Activated CD4-positive, CD25-positive, alpha-beta regulatory T cell treated with anti-CD3 and anti-CD28 coated beads, Interleukin-2, amount 50 U/mL, for 72 hours (primary cell): ENCODE data around the gene EIF5AL1.
"Not testable (repeated sequence)": the region's sequence is repeated elsewhere in the genome, so short reads cannot be mapped to it uniquely, and the experiment has no call there.

Experiments used
- DNase-seq: peaks from one replicate; pipeline ENCODE4 v3.0.0; 2021

The EIF5AL1 gene

DNA sequence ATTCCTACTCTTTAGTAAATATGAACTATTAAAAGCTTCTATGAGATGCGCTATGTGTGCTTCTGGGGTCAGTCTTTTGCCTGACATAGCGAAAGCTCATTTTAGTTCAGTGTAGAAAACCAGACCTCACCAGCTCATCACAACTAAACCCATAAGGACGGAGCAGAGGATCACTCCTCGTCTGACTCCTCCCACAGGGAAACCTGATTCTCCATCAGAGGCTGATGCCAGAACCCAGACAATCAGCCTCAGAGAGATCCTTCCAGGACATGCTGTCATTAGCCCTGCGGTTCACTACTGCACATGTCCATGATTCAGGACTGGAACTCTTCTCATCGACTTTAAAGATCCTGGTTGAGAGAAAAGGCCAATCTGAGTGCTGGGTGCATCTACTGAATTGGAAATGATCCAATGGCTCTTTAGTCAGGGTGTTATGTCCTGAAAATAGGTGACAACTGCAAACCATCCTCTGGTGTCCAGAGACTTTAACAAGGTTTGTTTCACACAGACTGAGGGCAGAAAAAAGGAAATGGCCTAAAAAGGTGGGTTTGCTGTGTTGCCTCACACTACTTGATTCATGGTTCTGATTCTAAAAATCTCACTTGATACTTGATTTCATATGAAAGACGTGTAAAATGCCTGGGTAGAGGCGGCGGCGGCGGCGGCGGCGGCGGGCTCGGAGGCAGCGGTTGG lies at the start of gene EIF5AL1:
Gene EIF5AL1 (plus strand): TSS at position 643 of the 693 bp plus-strand sequence. CDS start 117 bp downstream, outside the sequence.
- DNase-seq: not testable (repeated sequence)

DNA sequence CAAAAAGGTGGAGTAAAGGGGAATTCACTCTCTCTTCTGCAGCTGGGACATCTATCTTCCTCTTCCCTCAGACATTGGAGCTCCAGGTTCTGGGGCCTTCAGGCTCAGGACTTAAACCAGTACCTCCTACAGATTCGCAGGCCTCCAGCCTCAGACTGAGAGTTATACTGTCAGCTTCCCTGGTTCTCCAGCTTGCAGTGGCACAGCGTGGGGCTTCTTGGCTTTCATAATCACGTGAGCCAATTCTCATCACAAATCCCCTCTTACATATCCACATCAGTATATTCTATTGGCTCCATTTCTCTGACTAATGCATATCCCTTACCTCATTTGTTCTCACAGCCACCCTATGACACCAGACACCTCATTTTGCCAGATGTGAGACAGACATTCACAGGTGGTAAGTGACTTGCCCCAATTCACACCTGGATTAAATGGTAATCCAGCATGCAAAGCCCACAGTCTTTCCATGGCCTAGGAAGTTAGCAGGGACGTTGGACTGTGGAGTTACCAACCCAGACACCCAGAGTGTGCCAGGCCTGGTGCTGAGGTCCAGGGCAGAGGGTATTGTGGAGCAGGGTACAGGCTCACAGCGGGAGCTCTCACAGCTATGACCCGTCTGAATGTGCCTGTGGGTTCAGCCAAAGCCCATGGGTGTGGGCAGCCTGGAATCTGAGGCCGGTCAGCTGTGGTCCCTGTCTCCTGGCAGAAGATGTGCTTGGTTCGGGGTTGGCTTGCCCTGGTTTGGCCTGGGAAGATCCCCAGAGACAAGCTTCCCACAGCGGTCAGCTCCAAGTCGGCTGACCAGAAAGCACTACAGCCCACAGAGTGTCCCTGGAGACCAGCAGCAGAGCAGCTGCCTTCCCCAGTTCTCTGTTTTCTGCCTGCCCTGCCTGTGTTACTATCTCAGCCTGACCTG lies 48.5 kb upstream of the EIF5AL1 start:
- DNase-seq: no peak

DNA sequence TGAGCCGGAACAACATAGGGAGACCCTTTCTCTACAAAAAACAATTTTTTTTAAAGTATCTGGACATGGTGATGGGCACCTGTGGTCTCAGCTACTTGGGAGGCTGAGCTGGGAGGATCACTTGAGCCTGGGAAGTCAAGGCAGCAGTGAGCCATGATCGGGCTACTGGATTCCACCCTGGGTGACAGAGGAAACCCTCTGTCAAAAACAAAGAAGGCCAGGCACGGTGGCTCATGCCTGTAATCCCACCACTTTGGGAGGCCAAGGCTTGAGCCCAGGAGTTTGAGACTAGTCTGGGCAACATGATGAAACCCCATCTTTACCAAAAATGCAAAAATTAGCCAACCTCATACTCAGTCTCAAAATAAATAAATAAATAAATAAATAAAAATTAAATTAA lies 47.0 kb upstream of the EIF5AL1 start:
- no peak for DNase-seq

DNA sequence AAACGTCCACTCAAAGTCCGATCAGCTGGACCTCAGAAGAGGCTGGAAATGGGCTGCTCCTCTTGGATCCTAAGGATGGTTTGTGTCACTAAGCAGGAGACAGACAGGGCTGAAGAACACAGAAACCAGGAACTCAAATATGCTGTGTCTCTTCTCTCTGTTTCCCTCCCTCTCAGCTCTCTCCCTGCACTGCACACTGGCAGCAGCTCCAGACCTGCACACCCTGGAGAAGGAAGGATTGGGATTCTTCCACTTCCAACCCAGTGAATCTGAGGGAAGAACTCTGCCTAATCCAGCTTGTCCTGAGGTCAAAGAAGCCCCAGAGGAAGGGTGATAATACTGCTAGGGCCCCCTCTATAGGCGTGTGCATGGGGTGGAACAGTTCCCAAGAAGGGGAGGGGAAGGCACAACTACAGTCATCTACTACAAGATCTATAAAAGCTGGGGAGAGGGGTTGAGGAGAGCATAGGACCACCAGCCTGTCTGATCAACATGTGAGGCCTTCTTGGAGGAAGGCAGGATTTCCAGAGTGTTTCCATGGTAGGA lies 44.2 kb upstream of the EIF5AL1 start:
- DNase-seq: no peak

DNA sequence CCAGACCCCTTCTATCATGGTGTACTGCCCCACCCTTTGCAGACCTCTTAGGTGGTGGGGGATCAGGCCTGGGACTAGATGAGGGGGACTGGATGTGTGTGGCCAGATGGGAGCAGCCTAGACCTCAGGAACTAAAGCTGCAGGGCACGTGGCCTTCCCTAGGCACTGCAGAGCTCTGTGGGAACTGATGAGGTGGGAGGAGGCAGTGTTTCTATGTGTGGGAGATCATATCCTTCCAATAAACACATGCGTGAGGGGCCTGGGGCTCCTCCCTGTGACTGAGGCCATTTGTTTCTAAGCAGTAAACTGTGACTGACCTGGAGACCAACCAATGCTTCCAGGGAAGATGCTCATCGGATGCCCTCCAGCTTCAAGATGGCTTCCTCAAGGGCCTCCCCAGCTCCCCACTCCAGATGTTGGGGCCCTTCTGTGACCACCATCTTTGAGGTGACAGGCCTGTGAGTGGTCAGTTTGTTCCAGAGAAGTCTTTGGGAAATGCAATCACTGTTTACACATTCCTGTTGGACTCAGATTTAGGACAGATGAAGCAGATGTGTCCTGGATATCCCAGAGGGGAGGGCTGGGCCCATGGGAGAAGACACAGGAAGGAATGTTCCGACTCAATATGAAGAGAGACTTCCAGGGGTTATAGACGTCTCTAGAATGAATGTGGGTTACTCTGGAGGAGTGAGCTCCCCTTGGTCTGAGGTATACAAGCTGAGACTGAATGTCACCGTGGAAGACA lies 43.3 kb upstream of the EIF5AL1 start:
- DNase-seq: no peak

DNA sequence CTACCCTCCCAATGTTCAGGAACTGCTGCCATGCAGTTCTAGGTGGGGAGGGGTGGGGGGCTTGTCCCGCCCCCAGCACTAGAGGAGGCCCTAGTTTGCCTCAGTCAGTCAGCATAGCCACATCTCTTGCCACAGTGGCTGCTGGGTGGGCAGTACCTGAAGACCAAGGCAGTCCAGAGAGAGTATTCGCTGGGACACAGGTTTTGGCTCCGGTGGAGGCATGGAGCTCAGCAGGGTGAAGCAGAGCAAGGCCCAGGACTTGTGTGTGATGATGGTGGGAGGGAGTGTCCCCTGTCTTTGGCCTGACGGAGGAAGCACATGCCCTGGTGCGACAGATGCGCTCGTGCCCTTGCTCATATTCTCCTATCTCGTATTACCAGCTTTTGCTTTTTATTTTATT lies 42.2 kb upstream of the EIF5AL1 start:
- no peak for DNase-seq

DNA sequence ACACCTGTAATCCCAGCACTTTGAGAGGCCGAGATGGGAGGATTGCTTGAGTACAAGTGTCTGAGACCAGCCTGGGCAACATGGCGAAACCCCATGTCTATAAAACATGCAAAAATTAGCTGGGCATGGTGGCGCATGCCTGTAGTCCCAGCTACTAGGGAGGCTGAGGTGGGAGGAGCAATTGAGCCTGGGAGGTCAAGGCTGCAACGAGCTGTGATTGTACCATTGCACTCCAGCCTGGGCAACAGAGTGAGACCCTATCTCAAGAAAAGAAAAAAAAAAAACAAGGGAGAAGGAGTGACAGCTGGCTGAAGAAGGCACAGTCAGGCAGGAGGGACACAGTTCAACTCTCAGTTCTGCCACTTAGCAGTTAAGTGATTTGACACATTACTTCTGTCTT lies 40.6 kb upstream of the EIF5AL1 start:
- DNase-seq: no peak

DNA sequence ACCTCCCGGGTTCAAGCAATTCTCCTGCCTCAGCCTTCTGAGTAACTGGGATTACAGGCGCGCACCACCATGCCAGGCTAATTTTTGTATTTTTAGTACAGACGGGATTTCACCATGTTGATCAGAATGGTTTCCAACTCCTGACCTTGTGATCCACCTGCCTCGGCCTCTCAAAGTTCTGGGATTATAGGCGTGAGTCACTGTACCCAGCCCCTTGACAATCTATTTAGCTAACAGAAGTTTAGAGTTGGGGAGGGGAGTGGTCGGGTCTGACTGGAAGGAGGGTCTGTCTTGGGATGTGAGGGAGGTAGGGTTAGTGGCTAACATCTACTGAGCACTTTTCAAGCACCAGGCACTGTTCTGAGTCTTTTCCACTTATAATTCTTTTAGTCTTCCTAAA lies 39.9 kb upstream of the EIF5AL1 start:
- DNase-seq: no peak

DNA sequence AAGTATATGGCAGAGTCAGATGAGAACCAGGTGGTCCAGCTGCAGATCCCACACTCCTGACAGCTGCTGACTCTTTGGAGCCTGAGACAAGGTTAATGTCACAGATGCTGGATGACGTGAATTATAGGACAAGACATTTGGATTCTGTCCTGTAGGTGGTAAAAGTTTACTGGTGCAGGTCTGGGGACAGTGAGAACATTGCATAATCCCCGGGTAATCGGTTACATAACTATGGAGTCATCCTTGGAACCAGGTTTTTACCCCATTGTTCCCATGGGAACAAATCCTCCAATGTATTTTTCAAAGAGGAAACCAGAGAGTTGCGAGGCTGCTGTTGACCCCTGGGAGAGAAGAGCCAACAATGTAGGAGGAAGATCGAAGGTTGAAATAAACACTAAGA lies 39.4 kb upstream of the EIF5AL1 start:
- DNase-seq: no peak

DNA sequence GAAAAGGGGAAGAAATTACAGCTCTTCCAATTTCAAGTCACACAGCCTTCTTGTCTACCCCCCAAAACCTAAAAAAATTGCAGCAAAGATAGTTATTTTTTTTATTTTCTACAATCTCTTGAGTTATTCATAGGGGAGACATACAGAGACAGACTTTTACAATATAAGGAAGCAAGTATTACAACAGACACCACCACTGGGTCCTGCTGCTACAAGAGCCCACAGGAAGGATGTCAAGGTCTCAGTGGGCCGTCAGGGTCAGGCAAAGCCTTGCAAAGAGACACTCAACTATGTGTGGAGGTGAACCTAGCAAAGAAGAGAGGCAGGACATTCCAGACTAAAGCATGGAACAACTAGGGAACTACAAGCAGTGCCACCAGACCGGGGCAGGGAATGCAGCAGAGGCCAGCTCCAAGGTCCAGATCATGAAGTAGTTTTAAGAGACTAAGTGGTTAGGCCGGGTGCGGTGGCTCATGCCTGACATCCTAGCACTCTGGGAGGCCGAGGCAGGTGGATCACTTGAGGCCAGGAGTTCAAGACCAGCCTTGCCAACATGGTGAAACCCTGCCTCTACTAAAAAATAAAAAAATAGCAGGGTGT lies 38.7 kb upstream of the EIF5AL1 start:
- no peak for DNase-seq

DNA sequence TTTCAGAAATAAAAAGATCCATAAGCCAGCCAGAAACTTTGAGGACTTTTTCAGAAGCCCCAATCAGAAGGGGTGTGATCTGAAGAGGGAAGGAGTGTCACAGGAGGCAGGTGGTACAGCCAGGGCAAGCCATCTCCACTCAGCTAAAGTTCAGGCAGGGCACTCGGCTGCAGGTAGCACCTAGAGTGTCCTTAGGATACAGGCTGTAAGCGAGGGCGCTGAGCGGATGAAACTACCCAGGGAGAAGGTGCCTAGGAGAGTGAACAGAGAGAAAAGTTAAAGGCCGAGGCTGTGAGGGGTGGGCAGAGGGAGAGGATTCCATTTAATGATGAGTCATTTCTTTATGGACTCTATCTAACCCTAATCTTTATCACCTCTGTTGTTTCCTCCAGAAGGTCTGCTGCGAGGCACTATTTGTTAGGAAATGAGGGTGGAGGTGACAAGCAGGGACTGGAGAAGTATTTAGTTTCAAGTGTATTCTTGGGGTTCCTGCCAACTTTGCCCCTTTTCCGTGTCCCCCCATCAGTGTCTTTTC lies 37.1 kb upstream of the EIF5AL1 start:
- no peak for DNase-seq

DNA sequence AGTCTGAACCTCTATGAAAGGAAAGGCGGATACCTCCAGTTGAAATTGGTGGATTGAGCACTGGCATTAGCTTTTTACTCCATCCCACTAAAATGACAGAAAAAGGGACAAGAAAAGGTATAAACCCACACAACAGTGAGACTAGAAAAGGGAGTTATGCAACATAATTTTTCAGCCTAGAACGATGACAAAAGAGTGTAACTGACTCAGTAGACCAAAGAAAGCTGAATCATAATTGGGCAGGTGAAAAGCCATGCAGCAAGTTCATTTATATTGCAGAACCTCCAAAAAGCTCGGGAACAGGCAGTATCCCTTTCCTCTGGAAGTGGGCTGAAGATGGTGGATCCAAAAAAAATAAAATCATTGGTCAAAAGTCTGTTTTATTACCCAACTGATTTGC lies 36.5 kb upstream of the EIF5AL1 start:
- no peak for DNase-seq

DNA sequence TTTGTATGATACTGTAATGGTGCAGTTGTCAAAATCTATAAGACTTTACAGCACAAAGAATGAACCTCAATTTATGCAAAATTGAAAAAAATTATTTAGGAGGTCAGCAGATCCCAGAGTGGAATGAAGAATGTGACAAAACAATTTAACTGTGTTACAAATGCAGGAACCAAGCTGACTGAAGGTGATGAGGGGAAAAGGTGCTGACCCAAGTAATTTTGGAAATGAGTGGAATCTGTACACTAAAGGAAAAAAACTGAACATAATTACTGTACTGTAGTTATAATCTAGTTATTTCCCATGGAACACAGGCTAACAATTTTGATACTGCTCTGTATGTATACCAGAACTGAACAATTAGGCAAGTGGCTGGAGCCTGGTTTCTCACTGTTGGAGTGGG lies 35.7 kb upstream of the EIF5AL1 start:
- DNase-seq: no peak

DNA sequence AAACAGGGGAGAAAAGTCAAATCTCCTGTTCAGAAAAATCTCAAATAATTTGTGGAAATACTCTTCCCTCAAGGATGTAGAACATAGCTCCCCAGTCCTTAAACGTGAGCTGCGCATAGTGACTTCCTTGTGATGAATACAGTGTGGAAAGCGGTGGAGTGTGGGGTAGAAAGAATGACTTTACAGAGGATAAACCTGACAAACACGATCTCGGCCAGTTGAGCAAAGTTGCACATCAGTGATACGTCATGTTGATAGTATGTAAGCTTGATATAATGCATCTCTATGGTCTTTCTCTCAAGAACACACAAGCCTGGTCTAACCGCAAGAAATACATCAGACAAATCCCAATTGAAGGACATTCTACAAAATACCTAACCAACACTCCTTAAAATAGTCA lies 34.9 kb upstream of the EIF5AL1 start:
- no peak for DNase-seq

DNA sequence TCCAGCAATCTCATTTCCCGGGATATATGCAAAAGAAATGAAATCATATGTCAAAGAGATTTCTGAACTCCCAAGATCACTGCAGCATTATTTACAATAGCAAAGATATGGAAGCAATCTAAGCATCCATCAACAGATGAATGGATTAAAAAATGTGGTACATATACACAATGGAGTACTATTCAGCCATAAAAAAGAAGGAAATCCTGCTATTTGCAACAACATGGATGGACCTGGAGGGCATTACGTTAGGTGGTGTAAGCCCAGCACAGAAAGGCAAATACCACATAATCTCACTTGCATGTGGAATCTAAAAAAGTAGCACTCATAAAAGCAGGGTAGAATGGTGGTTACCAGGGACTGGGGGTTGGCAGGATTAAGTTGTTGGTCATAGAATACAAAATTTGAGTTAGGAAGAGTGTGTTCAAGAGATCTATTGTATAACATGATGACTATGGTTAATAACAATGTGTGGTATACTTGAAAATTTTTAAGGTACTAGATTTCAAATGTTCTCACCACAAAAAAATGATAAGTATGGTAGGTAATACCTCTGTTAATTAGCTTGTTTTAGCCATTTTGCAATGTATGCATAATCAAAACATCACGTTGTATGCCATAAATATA lies 32.9 kb upstream of the EIF5AL1 start:
- no peak for DNase-seq

DNA sequence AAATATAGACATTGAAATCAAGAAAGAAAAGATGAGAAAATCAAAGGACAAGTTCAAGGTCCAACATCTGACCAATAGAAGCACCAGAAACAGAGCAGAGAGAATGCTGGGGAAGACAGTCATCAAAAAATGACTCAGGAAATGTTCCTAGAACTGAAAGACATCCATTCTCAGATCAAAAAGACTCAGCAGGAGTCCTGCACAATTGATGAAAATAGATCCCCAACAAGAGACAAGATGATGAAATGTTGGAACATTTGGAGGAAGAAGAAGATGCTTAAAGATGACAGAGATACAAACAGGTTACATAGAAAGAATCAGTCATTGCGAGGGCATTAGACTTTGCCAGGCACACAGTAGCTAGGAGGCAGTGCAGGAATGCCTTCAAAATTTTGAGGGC lies 30.0 kb upstream of the EIF5AL1 start:
- no peak for DNase-seq

DNA sequence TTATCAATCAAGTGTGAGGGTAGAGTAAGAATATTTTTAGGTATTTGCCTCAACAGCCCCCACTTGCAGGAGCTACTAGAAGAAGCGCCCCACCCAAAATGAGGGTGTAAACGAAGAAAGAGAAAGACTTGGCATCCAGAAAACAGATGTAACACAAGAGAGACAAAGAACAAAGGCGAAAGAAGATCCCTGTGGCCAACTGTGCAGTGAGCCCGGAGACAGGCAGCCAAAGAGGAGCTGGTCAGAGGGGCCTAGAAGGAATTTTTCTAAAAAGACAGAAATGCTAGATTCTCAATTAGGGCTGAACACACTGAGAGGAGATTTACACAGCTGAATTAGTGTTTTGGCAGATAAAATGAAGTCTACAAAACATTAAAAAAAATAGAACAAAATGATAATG lies 29.6 kb upstream of the EIF5AL1 start:
- DNase-seq: no peak

DNA sequence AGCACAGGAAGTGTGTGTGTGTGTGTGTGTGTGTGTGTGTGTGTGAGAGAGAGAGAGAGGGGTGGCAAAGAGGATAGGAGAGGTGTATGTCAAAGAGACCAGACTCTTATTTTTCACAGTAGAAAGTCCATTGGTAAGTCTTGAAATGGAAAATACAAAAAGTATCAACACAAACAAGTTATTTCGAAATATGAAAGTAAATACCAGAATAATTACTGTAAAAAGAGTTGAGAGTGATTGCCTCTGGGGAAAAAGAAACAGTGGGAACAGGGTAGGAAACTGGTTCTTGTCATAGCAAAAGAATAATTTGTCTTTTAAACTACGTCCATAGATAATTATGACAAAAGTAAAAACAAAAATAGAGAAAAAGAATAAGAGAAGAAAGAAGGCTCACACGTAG lies 29.0 kb upstream of the EIF5AL1 start:
- no peak for DNase-seq

DNA sequence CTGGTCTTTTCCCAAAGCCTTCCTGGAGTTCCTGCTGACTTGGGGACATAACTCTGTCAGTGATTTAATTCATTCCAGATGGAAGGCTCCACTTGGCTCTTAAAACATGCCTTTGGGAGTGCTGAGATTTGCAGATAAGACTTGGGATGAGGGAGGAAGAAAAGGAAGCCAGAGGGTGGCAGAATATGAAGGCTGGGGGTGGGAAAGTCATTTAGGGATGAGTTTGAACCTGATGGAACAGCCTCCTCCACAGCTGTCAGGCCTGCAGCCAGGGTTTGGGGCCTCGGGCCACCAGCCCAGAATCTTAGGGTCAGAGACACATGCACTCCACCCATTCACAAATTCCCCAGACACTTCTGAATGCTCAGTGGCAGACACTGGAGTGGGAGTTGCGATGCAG lies 28.4 kb upstream of the EIF5AL1 start:
- DNase-seq: no peak

DNA sequence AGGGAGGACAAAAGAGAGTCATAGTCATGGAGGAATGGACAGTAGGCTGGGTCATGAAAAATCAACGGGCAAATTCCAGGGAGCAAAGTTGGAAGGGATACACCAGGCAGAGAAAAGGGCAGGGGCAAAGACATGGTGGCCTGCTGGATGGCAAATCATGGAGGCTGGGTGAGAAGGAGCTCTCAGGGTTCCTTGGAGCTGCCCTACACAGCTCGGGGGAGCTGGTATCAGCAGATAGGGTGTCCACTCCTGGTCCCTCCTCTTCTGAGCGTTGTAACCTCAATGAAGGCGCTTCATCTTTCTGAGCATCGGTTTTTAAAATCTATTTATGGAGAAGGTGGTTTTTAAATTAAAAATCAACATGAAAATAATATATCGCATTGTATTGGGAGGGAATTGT lies 27.9 kb upstream of the EIF5AL1 start:
- no peak for DNase-seq

DNA sequence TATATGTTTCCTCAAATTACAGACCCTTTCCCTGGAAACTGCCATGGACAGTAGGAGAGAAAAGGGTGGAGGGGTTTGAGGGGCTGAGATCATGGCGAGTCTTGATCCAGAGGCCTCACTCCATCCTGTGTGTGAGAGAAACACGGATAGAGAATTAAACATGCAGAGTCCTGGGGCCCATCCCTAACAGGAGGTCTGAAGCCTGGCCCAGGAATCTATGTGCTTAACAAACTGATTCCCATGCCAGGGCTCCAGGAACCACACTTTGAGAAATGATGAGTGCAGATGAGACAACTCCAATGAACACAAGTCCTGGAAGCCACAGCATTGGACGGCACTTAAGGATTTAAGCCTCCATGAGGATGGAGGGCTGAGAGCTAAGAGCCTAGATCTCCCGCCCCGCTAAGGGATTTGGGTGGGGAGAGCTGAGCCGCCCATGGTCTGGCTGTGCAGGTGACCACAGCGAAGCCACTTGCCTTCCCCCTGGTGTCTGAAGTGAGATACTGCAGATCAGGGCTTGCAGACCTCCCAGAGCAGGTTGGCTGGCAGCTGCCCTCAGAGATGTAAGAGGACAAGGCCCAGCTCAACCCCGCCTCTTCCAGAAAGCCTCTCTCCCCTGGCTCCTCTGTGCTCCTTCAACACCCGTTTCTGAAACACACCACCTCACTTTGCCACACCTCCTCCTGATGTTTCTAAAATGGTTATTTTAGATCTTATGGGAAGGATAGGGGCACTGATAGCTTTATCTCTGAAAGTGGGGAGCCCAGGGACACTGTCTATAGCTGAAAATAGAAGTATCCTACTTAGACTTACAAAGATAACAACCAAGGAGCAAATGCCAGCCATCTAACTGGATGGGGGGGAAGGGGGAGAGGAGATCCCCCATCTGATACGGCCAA lies 24.8 kb upstream of the EIF5AL1 start:
- no peak for DNase-seq
